Ovary (tissue), 9 donors: ENCODE results near the gene REC114. TPM values are rescaled to one million over a fixed set of nuclear protein-coding genes. Genes with fewer than 3 reads are reported as not detected.

Experiments used
- DNase-seq, 5 donors: peaks; one replicate each; pipeline ENCODE4 v3.0.0-alpha.2; 2019 to 2020
- H3K27ac ChIP-seq, 2 donors: fragments of 200-600 bp; one replicate each; pipeline versions ENCODE4 v1.5.1 to v1.8.0; 2019 to 2022
- H3K27me3 ChIP-seq: fragments of 200-600 bp; one replicate; pipeline ENCODE4 v1.8.0; 2022
- H3K36me3 ChIP-seq: fragments of 200-600 bp; sonication (generic); one replicate; pipeline ENCODE4 v1.5.1; 2019
- H3K4me1 ChIP-seq: one replicate; pipeline ENCODE4 v1.8.1; 2013; ENCODE audit warnings: mild to moderate bottlenecking, moderate library complexity; ENCODE audit not compliant: insufficient read depth
- H3K4me3 ChIP-seq: fragments of 200-600 bp; sonication (generic); one replicate; pipeline ENCODE4 v1.5.1; 2017
- H3K9me3 ChIP-seq, 2 donors: fragments of 200-600 bp in 1 of 2; sonication (generic) in 1 of 2; one replicate each; pipeline versions ENCODE4 v1.5.1 to v1.8.1; 2013 to 2019; ENCODE audit warnings: mild to moderate bottlenecking in 1 of 2, moderate library complexity in 1 of 2
- CTCF ChIP-seq, 3 donors: fragments of 450-650 bp in 2 of 3; fragments of 200-600 bp in 1 of 3; IDR thresholded peaks; one replicate each; pipeline versions ENCODE4 v1.5.1 to v1.8.0; 2016 to 2022; ENCODE audit warnings: antibody characterized with exemption in 3 of 3, mild to moderate bottlenecking in 1 of 3
- EP300 ChIP-seq: sonication (generic); formaldehyde crosslinking; IDR thresholded peaks from one replicate; pipeline ENCODE4 v1.6.1; 2017; ENCODE audit warnings: antibody characterized with exemption
- POLR2A ChIP-seq: fragments of 450-650 bp; IDR thresholded peaks from one replicate; pipeline ENCODE4 v1.6.1; 2017; ENCODE audit warnings: antibody characterized with exemption, mild to moderate bottlenecking, moderate library complexity
- WGBS, 3 donors: extraction: QIAGEN DNeasy Blood & Tissue Kit in 1 of 3; methylation state at CpG; one replicate each; pipeline versions ENCODE4 v1.1.5 to v1.1.7; 2013 to 2017; 5-methylcytosine and 5-hydroxymethylcytosine counted together
- intact Hi-C, 4 donors: fragments of 100-400 bp; cut with DNase I; formaldehyde crosslinking; loops; one replicate each; pipeline versions ENCODE4 v1.11.0 to v1.15.1; 2022 to 2023
- polyA plus RNA-seq, 2 donors: library from polyadenylated mRNA; stranded (reverse); fragments of 200-250 nt in 1 of 2; fragments of 350-450 nt in 1 of 2; fragmentation: Illumina TruSeq in 1 of 2; extraction: RNeasy Lipid Tissue Mini Kit (QIAGEN cat#74804) in 1 of 2; gene quantifications; one replicate each; pipeline ENCODE4 v1.2.3, GENCODE V29; 2013 to 2014
- total RNA-seq, 7 donors: library from RNA; depleted of rRNA in 2 of 7; stranded (reverse); fragments of >200 nt in 2 of 7; fragmentation: NEBNext Ultra II Directional in 3 of 7; extraction: Animal tissue kit (Norgen Biotek cat#: 25700) in 3 of 7; gene quantifications; one replicate each; pipeline versions ENCODE4 v1.1.0 to v1.2.4, GENCODE V29; 2016 to 2023
- donor health status: DM: no; HTN: no; CAD: no; lungs with moderate emphysema.
- donor health status: DM: no; HTN: no; CAD: no.
- donor health status: Bipolar disorder and iron deficiency.
- donor health status: DM: yes; HTN: yes; CAD: no.
- donor health status: DM: no; HTN: no; CAD: no.
- donor health status: DM: yes; HTN: yes; CAD: no.

The REC114 gene
- total and polyA plus RNA-seq, 9 donors: 0.51 TPM; not detected in 8

- TF ChIP-seq EP300 (no peak), CTCF (IDR thresholded peaks at IDR 0.05) (no peak), POLR2A (no peak)
- Histone ChIP-seq H3K27me3 (no peaks in the 10 kb centered on the region), H3K9me3 (no peaks in the 10 kb centered on the region), H3K4me3 (no peak overlapping the region), H3K27ac (no peak overlapping the region), H3K4me1 (no peaks in the 10 kb centered on the region), H3K36me3 (no peaks in the 10 kb centered on the region)
- 31 to 44% (median 41%) methylated on average over 3 of the region's 3 CpGs for whole genome bisulfite sequencing, 3 donors
- intact Hi-C loops: no loop called here
- no peak for DNase-seq
Measured at GRCh38 chr15:73518180-73518862, 75.4 kb downstream of the REC114 start.

GRCh38 chr15:73518876-73519733 lies 76.1 kb downstream of the REC114 start:
- WGBS, 3 donors: 79 to 84% (median 84%) methylated on average over 5 of the region's 5 CpGs
- no peaks in the 10 kb centered on the region for H3K9me3 ChIP-seq
- H3K27ac ChIP-seq: no peak overlapping the region
- H3K4me3 ChIP-seq: no peak overlapping the region
- H3K36me3 ChIP-seq: no peaks in the 10 kb centered on the region
- no peaks in the 10 kb centered on the region for H3K4me1 ChIP-seq
- no peak for DNase-seq
- H3K27me3 ChIP-seq: no peaks in the 10 kb centered on the region
- intact Hi-C loops: no loop called here
- TF ChIP-seq POLR2A: no peak
- TF ChIP-seq CTCF (IDR thresholded peaks at IDR 0.05): no peak
- TF ChIP-seq EP300: no peak

- intact Hi-C loops: no loop called here
- Histone ChIP-seq H3K4me3 (no peak overlapping the region), H3K36me3 (no peaks in the 10 kb centered on the region), H3K27ac (no peak overlapping the region), H3K27me3 (no peaks in the 10 kb centered on the region), H3K9me3 (no peaks in the 10 kb centered on the region), H3K4me1 (no peaks in the 10 kb centered on the region)
- WGBS, 3 donors: 80 to 91% (median 85%) methylated on average over 1 of the region's 1 CpG
- DNase-seq: no peak
- no peak for TF ChIP-seq EP300
- no peak for TF ChIP-seq POLR2A
- no peak for TF ChIP-seq CTCF (IDR thresholded peaks at IDR 0.05)
Measured at GRCh38 chr15:73522011-73522410, 79.0 kb downstream of the REC114 start.

DNA sequence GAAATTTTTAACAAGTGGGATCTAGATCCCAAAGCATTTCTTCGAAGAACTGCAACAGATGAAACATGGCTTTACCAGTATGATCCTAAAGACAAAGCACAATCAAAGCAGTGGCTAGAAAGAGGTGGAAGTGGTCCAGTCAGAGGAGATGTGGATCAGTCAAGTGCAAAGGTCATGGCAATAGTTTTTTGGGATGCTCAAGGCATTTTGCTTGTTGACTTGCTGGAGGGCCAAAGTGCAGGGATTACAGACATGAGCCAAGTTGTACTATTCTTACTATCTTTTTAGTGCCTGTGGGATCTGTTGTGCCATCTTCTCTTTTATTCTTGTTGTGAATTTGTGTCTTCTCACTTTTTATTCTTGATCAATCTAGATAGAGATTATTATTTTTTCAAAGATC lies 82.0 kb downstream of the REC114 start:
- H3K4me3 ChIP-seq: no peak overlapping the region
- H3K27ac ChIP-seq: no peak overlapping the region
- TF ChIP-seq CTCF (IDR thresholded peaks at IDR 0.05) (no peak), EP300 (no peak), POLR2A (no peak)
- no peaks in the 10 kb centered on the region for H3K9me3 ChIP-seq
- H3K4me1 ChIP-seq: no peaks in the 10 kb centered on the region
- H3K36me3 ChIP-seq: no peaks in the 10 kb centered on the region
- WGBS, 3 donors: 95 to 100% (median 96%) methylated on average over 1 of the region's 1 CpG
- intact Hi-C loops: no loop called here
- no peaks in the 10 kb centered on the region for H3K27me3 ChIP-seq
- no peak for DNase-seq
